ENCODE data around the gene UXS1.

Gene UXS1

GRCh38 chr2:106153781-106154180, 40.3 kb downstream of the UXS1 start:
- no peak for TF ChIP-seq CTCF (IDR thresholded peaks at IDR 0.05; ENCODE audit: borderline replicate concordance, insufficient read depth, low read depth, low read length)
- no peak overlapping the region for H3K4me3 ChIP-seq (ENCODE audit: low read depth, low read length)

- TF ChIP-seq CTCF (IDR thresholded peaks at IDR 0.05; ENCODE audit: borderline replicate concordance, insufficient read depth, low read depth, low read length): no peak
- no peak overlapping the region for H3K4me3 ChIP-seq (ENCODE audit: low read depth, low read length)
Measured at GRCh38 chr2:106147665-106148064, 46.4 kb downstream of the UXS1 start.

- TF ChIP-seq CTCF (IDR thresholded peaks at IDR 0.05; ENCODE audit: borderline replicate concordance, insufficient read depth, low read depth, low read length): no peak
- no peak overlapping the region for H3K4me3 ChIP-seq (ENCODE audit: low read depth, low read length)
Measured at GRCh38 chr2:106147159-106147558, 46.9 kb downstream of the UXS1 start.

GRCh38 chr2:106144621-106145331, 49.3 kb downstream of the UXS1 start:
- TF ChIP-seq CTCF (IDR thresholded peaks at IDR 0.05; ENCODE audit: borderline replicate concordance, insufficient read depth, low read depth, low read length): no peak
- H3K4me3 ChIP-seq (ENCODE audit: low read depth, low read length): no peak overlapping the region

GRCh38 chr2:106143495-106144215, 50.4 kb downstream of the UXS1 start:
- TF ChIP-seq CTCF (IDR thresholded peaks at IDR 0.05; ENCODE audit: borderline replicate concordance, insufficient read depth, low read depth, low read length): no peak
- H3K4me3 ChIP-seq (ENCODE audit: low read depth, low read length): no peak overlapping the region

GRCh38 chr2:106142683-106143082, 51.4 kb downstream of the UXS1 start:
- H3K4me3 ChIP-seq (ENCODE audit: low read depth, low read length): no peak overlapping the region
- no peak for TF ChIP-seq CTCF (IDR thresholded peaks at IDR 0.05; ENCODE audit: borderline replicate concordance, insufficient read depth, low read depth, low read length)

- no peak overlapping the region for H3K4me3 ChIP-seq (ENCODE audit: low read depth, low read length)
- no peak for TF ChIP-seq CTCF (IDR thresholded peaks at IDR 0.05; ENCODE audit: borderline replicate concordance, insufficient read depth, low read depth, low read length)
Measured at GRCh38 chr2:106140913-106141312, 53.2 kb downstream of the UXS1 start.

All from GM12875 (cell line).